Measurements from ENCODE around the gene MRPL36.

The MRPL36 gene

DNA sequence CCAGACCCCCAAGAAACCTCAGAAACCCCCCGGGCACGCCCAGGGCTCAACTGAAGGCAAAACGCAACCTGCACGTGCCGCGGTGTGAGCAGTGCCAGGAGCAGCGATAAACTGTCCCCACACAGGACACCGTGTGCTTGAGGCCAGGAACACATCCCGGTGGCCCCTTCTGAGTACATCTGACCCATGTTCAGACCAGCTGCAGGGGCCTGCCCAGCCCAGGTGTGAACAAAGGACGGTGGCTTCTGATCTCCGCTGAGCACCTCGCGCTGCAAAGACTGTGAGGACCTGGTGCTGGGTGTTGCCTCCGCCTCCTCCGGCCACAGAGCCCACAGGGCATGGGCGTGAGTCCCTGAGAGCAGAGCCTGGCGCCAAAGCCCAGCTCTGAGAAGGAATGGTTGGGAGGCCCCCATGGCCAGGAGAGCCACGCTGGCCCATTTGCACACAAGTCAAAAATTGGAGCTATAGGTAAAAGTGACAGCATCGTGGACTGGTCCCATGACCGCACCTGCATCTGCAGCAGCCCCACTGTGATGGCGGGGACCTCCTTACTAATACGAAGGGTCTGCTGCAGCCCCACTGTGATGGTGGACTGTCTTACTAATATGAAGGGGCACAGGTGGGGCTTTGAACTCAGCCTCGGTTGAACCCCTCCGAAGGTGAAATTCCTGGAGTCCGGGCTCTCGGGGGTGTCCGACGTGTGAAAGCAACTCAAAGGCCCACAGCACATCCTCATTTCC lies 33.0 kb upstream of the MRPL36 start:
- no peaks in the 10 kb centered on the region for H3K4me1 ChIP-seq (ENCODE audit: control insufficient read depth in 1 of 2, insufficient read depth in 2 of 2, low read length in 2 of 2)
- H3K36me3 ChIP-seq (ENCODE audit: control insufficient read depth in 1 of 2, insufficient read depth in 2 of 2, low read length in 2 of 2) = no peaks in the 10 kb centered on the region
- H3K27ac ChIP-seq (ENCODE audit: low read depth, low read length) = no peak overlapping the region
- no peak overlapping the region for H3K4me3 ChIP-seq (ENCODE audit: low read depth in 1 of 2, low read length in 2 of 2)
- H3K9ac ChIP-seq (ENCODE audit: low read depth in 1 of 2, low read length in 2 of 2) = no peak overlapping the region
- H3K27me3 ChIP-seq (ENCODE audit: control insufficient read depth in 1 of 2, insufficient read depth in 2 of 2, low read length in 2 of 2) = peaks cover 18 to 30% of the 10 kb centered on the region in 2 donors
- no peaks in the 10 kb centered on the region for H3K9me3 ChIP-seq (ENCODE audit: control insufficient read depth in 1 of 2, low read length in 2 of 2)

DNA sequence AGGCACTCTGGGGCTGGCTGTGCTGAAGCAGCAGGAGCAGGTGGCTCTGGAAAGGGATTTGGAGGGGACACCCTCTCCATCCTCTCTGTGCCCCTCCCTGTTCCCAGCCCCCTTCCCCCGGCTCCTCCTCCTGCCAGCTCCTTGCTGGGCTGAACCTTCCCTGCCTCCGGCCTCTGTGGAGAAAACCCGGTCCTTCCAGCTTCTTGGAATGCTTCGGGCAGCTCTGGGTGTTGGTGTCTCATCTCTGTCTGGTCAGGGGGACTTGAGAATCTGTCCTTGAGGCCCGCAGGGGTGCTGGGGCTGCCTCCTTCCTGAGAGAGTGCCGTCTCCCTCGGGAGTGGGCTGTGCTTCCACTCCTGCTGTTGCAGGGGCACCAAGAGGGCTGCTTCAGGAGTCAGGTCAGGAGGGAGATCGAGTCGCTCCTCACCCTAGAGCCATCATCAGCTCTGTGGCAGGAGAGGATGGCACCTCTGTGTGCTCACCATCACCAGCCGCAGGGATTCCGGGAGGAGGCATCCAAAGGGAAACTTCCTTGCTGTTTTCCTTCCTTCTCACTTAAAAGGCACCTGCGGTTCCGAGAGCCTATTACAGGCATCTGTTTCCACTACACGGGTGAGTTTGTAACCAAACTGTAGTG lies 32.2 kb upstream of the MRPL36 start:
- no peak overlapping the region for H3K9ac ChIP-seq (ENCODE audit: low read depth in 1 of 2, low read length in 2 of 2)
- H3K4me3 ChIP-seq (ENCODE audit: low read depth in 1 of 2, low read length in 2 of 2) = no peak overlapping the region
- peaks cover 12 to 27% of the 10 kb centered on the region in 2 donors for H3K27me3 ChIP-seq (ENCODE audit: control insufficient read depth in 1 of 2, insufficient read depth in 2 of 2, low read length in 2 of 2)
- no peaks in the 10 kb centered on the region for H3K36me3 ChIP-seq (ENCODE audit: control insufficient read depth in 1 of 2, insufficient read depth in 2 of 2, low read length in 2 of 2)
- no peaks in the 10 kb centered on the region for H3K9me3 ChIP-seq (ENCODE audit: control insufficient read depth in 1 of 2, low read length in 2 of 2)
- no peaks in the 10 kb centered on the region for H3K4me1 ChIP-seq (ENCODE audit: control insufficient read depth in 1 of 2, insufficient read depth in 2 of 2, low read length in 2 of 2)
- H3K27ac ChIP-seq (ENCODE audit: low read depth, low read length) = no peak overlapping the region

DNA sequence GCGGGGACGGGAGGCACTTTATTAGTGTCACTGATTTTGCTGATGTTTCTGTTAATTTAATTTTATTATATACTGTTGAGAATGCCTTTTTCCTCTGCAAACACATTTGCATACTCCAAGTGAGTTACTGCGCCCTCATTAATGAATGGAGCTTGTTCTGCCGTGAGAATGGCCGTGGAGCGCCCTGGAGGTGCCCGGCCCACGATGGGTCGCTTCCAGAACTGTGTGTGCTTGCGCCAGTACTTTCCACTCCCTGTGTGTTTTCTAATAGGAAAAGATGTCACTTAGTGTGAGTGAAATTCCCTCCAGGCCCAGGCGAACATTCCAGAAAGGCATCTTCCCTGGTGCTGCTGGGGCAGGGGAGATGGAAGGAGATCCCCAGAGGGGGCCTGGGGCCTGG lies 31.6 kb upstream of the MRPL36 start:
- Histone ChIP-seq H3K27ac (ENCODE audit: low read depth, low read length) (no peak overlapping the region), H3K9ac (ENCODE audit: low read depth in 1 of 2, low read length in 2 of 2) (no peak overlapping the region), H3K36me3 (ENCODE audit: control insufficient read depth in 1 of 2, insufficient read depth in 2 of 2, low read length in 2 of 2) (no peaks in the 10 kb centered on the region), H3K4me1 (ENCODE audit: control insufficient read depth in 1 of 2, insufficient read depth in 2 of 2, low read length in 2 of 2) (no peaks in the 10 kb centered on the region), H3K27me3 (ENCODE audit: control insufficient read depth in 1 of 2, insufficient read depth in 2 of 2, low read length in 2 of 2) (peaks cover 11 to 22% of the 10 kb centered on the region in 2 donors), H3K9me3 (ENCODE audit: control insufficient read depth in 1 of 2, low read length in 2 of 2) (no peaks in the 10 kb centered on the region), H3K4me3 (ENCODE audit: low read depth in 1 of 2, low read length in 2 of 2) (no peak overlapping the region)

GRCh38 chr5:1830571-1831228 lies 31.1 kb upstream of the MRPL36 start:
- Histone ChIP-seq H3K27ac (ENCODE audit: low read depth, low read length) (no peak overlapping the region), H3K36me3 (ENCODE audit: control insufficient read depth in 1 of 2, insufficient read depth in 2 of 2, low read length in 2 of 2) (no peaks in the 10 kb centered on the region), H3K9me3 (ENCODE audit: control insufficient read depth in 1 of 2, low read length in 2 of 2) (no peaks in the 10 kb centered on the region), H3K4me3 (ENCODE audit: low read depth in 1 of 2, low read length in 2 of 2) (no peak overlapping the region), H3K27me3 (ENCODE audit: control insufficient read depth in 1 of 2, insufficient read depth in 2 of 2, low read length in 2 of 2) (peaks cover 11 to 19% of the 10 kb centered on the region in 2 donors), H3K4me1 (ENCODE audit: control insufficient read depth in 1 of 2, insufficient read depth in 2 of 2, low read length in 2 of 2) (no peaks in the 10 kb centered on the region), H3K9ac (ENCODE audit: low read depth in 1 of 2, low read length in 2 of 2) (no peak overlapping the region)

GRCh38 chr5:1827886-1828397 lies 28.3 kb upstream of the MRPL36 start:
- Histone ChIP-seq H3K27ac (ENCODE audit: low read depth, low read length) (no peak overlapping the region), H3K36me3 (ENCODE audit: control insufficient read depth in 1 of 2, insufficient read depth in 2 of 2, low read length in 2 of 2) (peaks cover 0 to 13% of the 10 kb centered on the region in 2 donors), H3K27me3 (ENCODE audit: control insufficient read depth in 1 of 2, insufficient read depth in 2 of 2, low read length in 2 of 2) (peaks cover 5% of the 10 kb centered on the region in 2 donors), H3K9ac (ENCODE audit: low read depth in 1 of 2, low read length in 2 of 2) (no peak overlapping the region), H3K9me3 (ENCODE audit: control insufficient read depth in 1 of 2, low read length in 2 of 2) (no peaks in the 10 kb centered on the region), H3K4me1 (ENCODE audit: control insufficient read depth in 1 of 2, insufficient read depth in 2 of 2, low read length in 2 of 2) (no peaks in the 10 kb centered on the region), H3K4me3 (ENCODE audit: low read depth in 1 of 2, low read length in 2 of 2) (peak overlapping the region in 1 of 2 donors; percentile 34)

- peaks cover 0 to 16% of the 10 kb centered on the region in 2 donors for H3K36me3 ChIP-seq (ENCODE audit: control insufficient read depth in 1 of 2, insufficient read depth in 2 of 2, low read length in 2 of 2)
- no peak overlapping the region for H3K9ac ChIP-seq (ENCODE audit: low read depth in 1 of 2, low read length in 2 of 2)
- H3K9me3 ChIP-seq (ENCODE audit: control insufficient read depth in 1 of 2, low read length in 2 of 2) = no peaks in the 10 kb centered on the region
- H3K27ac ChIP-seq (ENCODE audit: low read depth, low read length) = no peak overlapping the region
- no peaks in the 10 kb centered on the region for H3K4me1 ChIP-seq (ENCODE audit: control insufficient read depth in 1 of 2, insufficient read depth in 2 of 2, low read length in 2 of 2)
- H3K27me3 ChIP-seq (ENCODE audit: control insufficient read depth in 1 of 2, insufficient read depth in 2 of 2, low read length in 2 of 2) = peaks cover 0 to 5% of the 10 kb centered on the region in 2 donors
- peak overlapping the region in 1 of 2 donors; percentile 34 for H3K4me3 ChIP-seq (ENCODE audit: low read depth in 1 of 2, low read length in 2 of 2)
Observed at GRCh38 chr5:1827025-1827885, 27.6 kb upstream of the MRPL36 start.

GRCh38 chr5:1826235-1826980 lies 26.8 kb upstream of the MRPL36 start:
- H3K9ac ChIP-seq (ENCODE audit: low read depth in 1 of 2, low read length in 2 of 2) = no peak overlapping the region
- no peaks in the 10 kb centered on the region for H3K4me1 ChIP-seq (ENCODE audit: control insufficient read depth in 1 of 2, insufficient read depth in 2 of 2, low read length in 2 of 2)
- peaks cover 0 to 25% of the 10 kb centered on the region in 2 donors for H3K36me3 ChIP-seq (ENCODE audit: control insufficient read depth in 1 of 2, insufficient read depth in 2 of 2, low read length in 2 of 2)
- H3K9me3 ChIP-seq (ENCODE audit: control insufficient read depth in 1 of 2, low read length in 2 of 2) = no peaks in the 10 kb centered on the region
- H3K4me3 ChIP-seq (ENCODE audit: low read depth in 1 of 2, low read length in 2 of 2) = no peak overlapping the region
- no peaks in the 10 kb centered on the region for H3K27me3 ChIP-seq (ENCODE audit: control insufficient read depth in 1 of 2, insufficient read depth in 2 of 2, low read length in 2 of 2)
- no peak overlapping the region for H3K27ac ChIP-seq (ENCODE audit: low read depth, low read length)

DNA sequence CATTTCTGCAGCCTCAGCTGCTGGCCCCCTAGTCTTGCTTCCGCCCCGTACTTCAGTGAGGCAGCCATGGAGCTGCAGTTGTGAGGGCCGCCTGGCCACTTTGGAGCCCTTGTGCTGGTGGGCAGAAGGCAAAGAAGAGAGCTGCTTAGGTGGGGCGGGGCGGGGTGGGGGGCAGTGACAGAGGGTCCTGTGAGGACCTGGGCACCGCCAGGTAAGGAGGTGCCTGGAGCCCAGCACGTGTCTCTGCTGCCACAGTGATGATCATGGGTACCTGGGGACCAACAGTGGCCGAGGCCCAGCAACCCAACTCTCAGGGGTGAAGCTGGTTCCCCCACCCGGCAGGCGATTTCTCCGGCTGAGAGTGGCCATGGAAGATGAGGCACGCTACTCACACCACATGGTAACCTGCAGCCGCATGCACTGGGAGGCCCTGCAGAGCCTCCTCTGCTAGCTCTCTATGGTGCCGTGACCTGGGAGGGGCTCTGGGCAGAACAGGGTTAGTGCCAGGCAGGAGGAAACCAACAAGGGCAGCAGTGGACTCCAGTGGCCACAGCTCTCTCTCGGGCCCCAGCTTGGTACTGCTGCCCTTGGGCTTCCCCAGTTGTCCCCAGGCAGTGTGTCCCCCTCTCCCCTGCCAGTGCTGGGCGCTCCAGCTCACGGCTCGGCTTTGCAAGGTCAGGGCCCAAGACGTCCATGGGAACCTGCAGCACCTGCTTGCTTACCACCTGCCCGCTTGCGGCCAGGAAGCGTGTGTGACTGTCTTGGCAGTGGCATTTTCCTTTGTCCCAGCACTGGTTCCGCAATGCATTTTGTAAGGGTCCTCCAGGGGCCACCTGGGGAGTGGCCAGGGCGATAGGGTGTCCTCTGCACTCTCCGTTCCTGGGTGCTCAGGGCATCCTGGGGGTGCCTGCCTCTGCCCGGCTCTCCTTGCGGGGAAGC lies 25.5 kb upstream of the MRPL36 start:
- Histone ChIP-seq H3K27me3 (ENCODE audit: control insufficient read depth in 1 of 2, insufficient read depth in 2 of 2, low read length in 2 of 2) (no peaks in the 10 kb centered on the region), H3K9me3 (ENCODE audit: control insufficient read depth in 1 of 2, low read length in 2 of 2) (no peaks in the 10 kb centered on the region), H3K4me1 (ENCODE audit: control insufficient read depth in 1 of 2, insufficient read depth in 2 of 2, low read length in 2 of 2) (no peaks in the 10 kb centered on the region), H3K27ac (ENCODE audit: low read depth, low read length) (no peak overlapping the region), H3K9ac (ENCODE audit: low read depth in 1 of 2, low read length in 2 of 2) (no peak overlapping the region), H3K4me3 (ENCODE audit: low read depth in 1 of 2, low read length in 2 of 2) (no peak overlapping the region), H3K36me3 (ENCODE audit: control insufficient read depth in 1 of 2, insufficient read depth in 2 of 2, low read length in 2 of 2) (peaks cover 5 to 37% of the 10 kb centered on the region in 2 donors)

Data from duodenal mucosa (tissue), 2 donors.